Neutrophil (primary cell): ENCODE results near the gene PPP4R3A.

ENCODE experiments used
- H3K27ac ChIP-seq: fragments of 200-600 bp; sonication (generic); 2 replicates; pipeline ENCODE4 v1.5.1; 2016; ENCODE audit warnings: mild to moderate bottlenecking, moderate library complexity
- H3K27me3 ChIP-seq: fragments of 200-600 bp; sonication (generic); 2 replicates; pipeline ENCODE4 v1.6.0; 2016; ENCODE audit warnings: mild to moderate bottlenecking
- H3K36me3 ChIP-seq: fragments of 200-600 bp; sonication (generic); 2 replicates; pipeline ENCODE4 v1.5.1; 2017
- H3K4me1 ChIP-seq, 2 experiments: fragments of 200-600 bp in 1 of 2; sonication (generic) in 1 of 2; 1 replicate in 1 of 2; 2 replicates in 1 of 2; pipeline versions ENCODE4 v1.5.1 to v1.6.1; 2013 to 2016; ENCODE audit warnings: low read depth in 1 of 2, low read length in 1 of 2, mild to moderate bottlenecking in 1 of 2, moderate library complexity in 1 of 2; ENCODE audit not compliant: control insufficient read depth in 1 of 2, insufficient read depth in 1 of 2
- H3K4me3 ChIP-seq, 2 experiments: fragments of 200-600 bp in 1 of 2; sonication (generic) in 1 of 2; 1 replicate in 1 of 2; 2 replicates in 1 of 2; pipeline ENCODE4 v1.5.1; 2013 to 2016; ENCODE audit warnings: low read depth in 1 of 2, low read length in 1 of 2, mild to moderate bottlenecking in 1 of 2, moderate library complexity in 1 of 2
- H3K9me3 ChIP-seq: fragments of 200-600 bp; sonication (generic); 2 replicates; pipeline ENCODE4 v1.5.1; 2016
- CTCF ChIP-seq: fragments of 200-600 bp; sonication (generic); IDR thresholded peaks from 2 replicates; pipeline ENCODE4 v1.5.1; 2016; ENCODE audit warnings: antibody characterized with exemption

PPP4R3A gene

GRCh38 chr14:91520138-91520537 lies 10.0 kb upstream of the PPP4R3A start:
- Histone ChIP-seq H3K9me3 (no peaks in the 10 kb centered on the region), H3K36me3 (no peaks in the 10 kb centered on the region), H3K27me3 (peaks cover 13% of the 10 kb centered on the region), H3K27ac (peak overlapping the region; percentile 91), H3K4me1 (peaks cover 10 to 14% of the 10 kb centered on the region in 2 experiments), H3K4me3 (no peak overlapping the region)
- no peak for TF ChIP-seq CTCF

DNA sequence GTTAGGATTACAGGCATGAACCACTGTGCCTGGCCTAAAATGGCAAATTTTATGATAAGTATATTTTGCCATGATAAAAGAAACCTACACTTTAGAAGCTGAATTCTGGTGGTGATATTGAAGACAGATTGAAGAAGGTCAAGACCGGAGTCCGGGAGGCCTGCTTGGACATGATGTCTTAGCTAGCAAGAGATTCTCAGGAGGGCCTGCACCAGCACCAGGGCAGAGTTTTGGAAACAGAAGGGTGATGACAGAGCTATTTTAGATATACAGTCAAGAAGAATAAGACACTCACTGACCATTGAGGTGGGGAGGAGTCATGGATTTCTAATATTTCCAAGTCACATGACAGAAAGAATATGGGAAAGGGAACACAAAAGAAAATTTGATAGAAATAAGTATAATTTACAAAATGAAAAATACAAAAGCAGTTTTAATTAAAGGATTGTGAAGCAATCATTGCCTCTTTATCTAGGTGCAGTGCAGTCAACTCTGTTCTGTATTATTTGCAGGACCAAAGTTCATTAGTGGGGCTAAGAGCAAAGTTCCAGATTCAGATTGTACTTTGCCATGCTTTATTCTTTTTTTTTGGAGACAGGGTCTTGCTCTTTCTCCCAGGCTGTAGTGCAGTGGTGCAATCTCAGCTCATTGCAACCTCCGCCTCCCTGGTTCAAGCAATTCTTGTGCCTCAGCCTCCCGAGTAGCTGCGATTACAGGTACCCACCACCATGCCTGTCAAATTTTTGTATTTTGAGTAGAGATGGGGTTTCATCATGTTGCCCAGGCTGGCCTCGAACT lies 9.3 kb upstream of the PPP4R3A start:
- no peak overlapping the region for H3K27ac ChIP-seq
- no peak for TF ChIP-seq CTCF
- peaks cover 10 to 14% of the 10 kb centered on the region in 2 experiments for H3K4me1 ChIP-seq
- no peak overlapping the region for H3K4me3 ChIP-seq
- no peaks in the 10 kb centered on the region for H3K9me3 ChIP-seq
- no peaks in the 10 kb centered on the region for H3K36me3 ChIP-seq
- H3K27me3 ChIP-seq: peaks cover 13% of the 10 kb centered on the region

- TF ChIP-seq CTCF: no peak
- H3K36me3 ChIP-seq: no peaks in the 10 kb centered on the region
- peaks cover 10 to 14% of the 10 kb centered on the region in 2 experiments for H3K4me1 ChIP-seq
- H3K4me3 ChIP-seq: no peak overlapping the region
- H3K27ac ChIP-seq: no peak overlapping the region
- H3K27me3 ChIP-seq: peaks cover 20% of the 10 kb centered on the region
- H3K9me3 ChIP-seq: no peaks in the 10 kb centered on the region
These were observed 6.7 kb upstream of the PPP4R3A start for GRCh38 chr14:91516663-91517388.

GRCh38 chr14:91515979-91516378 lies 5.9 kb upstream of the PPP4R3A start:
- no peak overlapping the region for H3K27ac ChIP-seq
- H3K27me3 ChIP-seq: peaks cover 20% of the 10 kb centered on the region
- H3K9me3 ChIP-seq: no peaks in the 10 kb centered on the region
- no peak overlapping the region for H3K4me3 ChIP-seq
- no peaks in the 10 kb centered on the region for H3K36me3 ChIP-seq
- H3K4me1 ChIP-seq: peaks cover 9% of the 10 kb centered on the region in 2 experiments
- no peak for TF ChIP-seq CTCF

GRCh38 chr14:91511043-91511383 lies 903 bp upstream of the PPP4R3A start:
- no peak for TF ChIP-seq CTCF
- peaks cover 27 to 39% of the 10 kb centered on the region in 2 experiments for H3K4me1 ChIP-seq
- H3K27ac ChIP-seq: peak overlapping the region; percentile 99
- peak overlapping the region; percentile 88 to 98 for H3K4me3 ChIP-seq
- no peaks in the 10 kb centered on the region for H3K9me3 ChIP-seq
- H3K27me3 ChIP-seq: peaks cover 7% of the 10 kb centered on the region
- peaks cover 9% of the 10 kb centered on the region for H3K36me3 ChIP-seq
